MM.1S (cell line): ENCODE data around the gene PDZD11.
"Not testable (repeated sequence)": the region's sequence is repeated elsewhere in the genome, so short reads cannot be mapped to it uniquely, and the experiment has no call there.

ENCODE experiments used
- DNase-seq: peaks from one replicate; pipeline ENCODE4 v3.0.0-alpha.2; 2015
- H2AFZ ChIP-seq: fragments of 300-600 bp; sonication (generic); 2 replicates; pipeline ENCODE4 v1.6.0; 2016; ENCODE audit warnings: antibody characterized with exemption, low read length
- H3F3A ChIP-seq: fragments of 300-600 bp; sonication (generic); 2 replicates; pipeline ENCODE4 v1.6.1; 2016; ENCODE audit warnings: mild to moderate bottlenecking, antibody characterized with exemption, low read length, moderate library complexity, mixed read lengths; ENCODE audit not compliant: insufficient read depth
- H3K27ac ChIP-seq: fragments of 300-600 bp; sonication (generic); 2 replicates; pipeline ENCODE4 v1.5.1; 2016; ENCODE audit warnings: mild to moderate bottlenecking, low read length
- H3K27me3 ChIP-seq: fragments of 300-600 bp; sonication (generic); replicated peaks from 2 replicates; pipeline ENCODE4 v1.6.0; 2016; ENCODE audit warnings: low read length; ENCODE audit not compliant: insufficient read depth
- H3K36me3 ChIP-seq: fragments of 300-600 bp; sonication (generic); replicated peaks from 2 replicates; pipeline ENCODE4 v1.6.1; 2016; ENCODE audit warnings: mild to moderate bottlenecking, low read length, mixed read lengths; ENCODE audit not compliant: insufficient read depth
- H3K4me1 ChIP-seq: fragments of 300-600 bp; sonication (generic); 2 replicates; pipeline ENCODE4 v1.6.1; 2016; ENCODE audit warnings: low read length, mixed read lengths
- H3K4me2 ChIP-seq: fragments of 300-600 bp; sonication (generic); 2 replicates; pipeline ENCODE4 v1.6.0; 2016; ENCODE audit warnings: low read depth, low read length
- H3K4me3 ChIP-seq: fragments of 300-600 bp; sonication (generic); 2 replicates; pipeline ENCODE4 v1.5.1; 2016; ENCODE audit warnings: low read length, mixed read lengths
- H3K79me2 ChIP-seq: fragments of 300-600 bp; sonication (generic); 2 replicates; pipeline ENCODE4 v1.6.1; 2016; ENCODE audit warnings: mixed run types, low read length, mixed read lengths
- H3K9ac ChIP-seq: fragments of 300-600 bp; sonication (generic); 2 replicates; pipeline ENCODE4 v1.6.1; 2016; ENCODE audit warnings: low read length, mixed read lengths
- H3K9me2 ChIP-seq: fragments of 300-600 bp; sonication (generic); replicated peaks from 2 replicates; pipeline ENCODE4 v1.6.1; 2016; ENCODE audit warnings: mild to moderate bottlenecking, low read length, mixed read lengths; ENCODE audit not compliant: insufficient read depth
- H3K9me3 ChIP-seq: fragments of 300-600 bp; sonication (generic); replicated peaks from 2 replicates; pipeline ENCODE4 v1.6.1; 2016; ENCODE audit warnings: mild to moderate bottlenecking, low read length, mixed read lengths; ENCODE audit not compliant: insufficient read depth
- H4K20me1 ChIP-seq: fragments of 300-600 bp; sonication (generic); 2 replicates; pipeline ENCODE4 v1.6.1; 2016; ENCODE audit warnings: mild to moderate bottlenecking, low read length, moderate library complexity, mixed read lengths; ENCODE audit not compliant: insufficient read depth
- EZH2 ChIP-seq: fragments of 300-600 bp; sonication (generic); optimal IDR thresholded peaks from 2 replicates; pipeline ENCODE3; 2017; ENCODE audit warnings: low read depth, mild to moderate bottlenecking, antibody characterized with exemption, low read length, mixed read lengths
- EZH2phosphoT487 ChIP-seq: fragments of 300-600 bp; sonication (generic); IDR thresholded peaks from 2 replicates; pipeline ENCODE4 v1.6.1; 2018; ENCODE audit warnings: antibody characterized with exemption, low read length
- TF ChIP-seq, protein P1 (sequence below): fragments of 300-600 bp; sonication (generic); IDR thresholded peaks from 2 replicates; pipeline ENCODE4 v1.5.1; 2016; ENCODE audit warnings: antibody characterized with exemption, low read length, mixed read lengths

PDZD11 gene

DNA sequence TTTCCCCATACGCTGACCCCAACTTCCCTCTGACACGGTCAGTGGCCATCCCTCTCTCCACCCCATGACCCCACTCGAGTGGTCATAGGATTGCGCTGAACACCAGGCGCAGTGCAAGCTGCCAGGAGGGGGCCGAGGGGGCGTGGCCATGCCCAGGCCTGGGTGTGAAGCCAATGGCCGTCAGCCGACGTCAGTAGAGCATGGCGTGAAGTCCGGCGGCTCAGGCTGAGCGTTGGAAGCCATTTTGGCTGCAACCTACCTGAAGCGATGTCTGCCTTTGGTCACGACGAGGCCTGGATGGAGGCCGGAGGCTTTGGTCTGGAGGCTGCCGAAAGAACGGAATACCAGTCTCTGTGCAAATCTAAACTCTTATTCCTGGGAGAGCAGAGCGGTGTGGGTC, 7.8 kb downstream of the PDZD11 start, which contains the start of gene RAB41:
RAB41 (plus strand) TSS at position 222 of the 400 bp plus-strand sequence; CDS start at position 268, 46 bp downstream.
- no peaks in the 10 kb centered on the region for H3K9me3 ChIP-seq
- H3K27me3 ChIP-seq: no peaks in the 10 kb centered on the region
- H3K4me2 ChIP-seq: no peak within 1 kb of the TSS
- H2AFZ ChIP-seq: no peak within 1 kb of the TSS
- no peaks in the 10 kb centered on the region for H3K4me1 ChIP-seq
- no peaks in the 10 kb centered on the region for H3K36me3 ChIP-seq
- H3K9me2 ChIP-seq: no peaks in the 10 kb centered on the region
- no peaks in the 10 kb centered on the region for H3F3A ChIP-seq
- no peaks in the 10 kb centered on the region for H3K79me2 ChIP-seq
- H4K20me1 ChIP-seq: no peaks in the 10 kb centered on the region
- H3K4me3 ChIP-seq: no peak within 1 kb of the TSS
- TF ChIP-seq EZH2 (no peak), EZH2phosphoT487 (no peak)
- TF ChIP-seq, protein P1, sequence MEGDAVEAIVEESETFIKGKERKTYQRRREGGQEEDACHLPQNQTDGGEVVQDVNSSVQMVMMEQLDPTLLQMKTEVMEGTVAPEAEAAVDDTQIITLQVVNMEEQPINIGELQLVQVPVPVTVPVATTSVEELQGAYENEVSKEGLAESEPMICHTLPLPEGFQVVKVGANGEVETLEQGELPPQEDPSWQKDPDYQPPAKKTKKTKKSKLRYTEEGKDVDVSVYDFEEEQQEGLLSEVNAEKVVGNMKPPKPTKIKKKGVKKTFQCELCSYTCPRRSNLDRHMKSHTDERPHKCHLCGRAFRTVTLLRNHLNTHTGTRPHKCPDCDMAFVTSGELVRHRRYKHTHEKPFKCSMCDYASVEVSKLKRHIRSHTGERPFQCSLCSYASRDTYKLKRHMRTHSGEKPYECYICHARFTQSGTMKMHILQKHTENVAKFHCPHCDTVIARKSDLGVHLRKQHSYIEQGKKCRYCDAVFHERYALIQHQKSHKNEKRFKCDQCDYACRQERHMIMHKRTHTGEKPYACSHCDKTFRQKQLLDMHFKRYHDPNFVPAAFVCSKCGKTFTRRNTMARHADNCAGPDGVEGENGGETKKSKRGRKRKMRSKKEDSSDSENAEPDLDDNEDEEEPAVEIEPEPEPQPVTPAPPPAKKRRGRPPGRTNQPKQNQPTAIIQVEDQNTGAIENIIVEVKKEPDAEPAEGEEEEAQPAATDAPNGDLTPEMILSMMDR: no peak
- no peak within 1 kb of the TSS for H3K9ac ChIP-seq
- DNase-seq: no peak
- H3K27ac ChIP-seq: no peak within 1 kb of the TSS

DNA sequence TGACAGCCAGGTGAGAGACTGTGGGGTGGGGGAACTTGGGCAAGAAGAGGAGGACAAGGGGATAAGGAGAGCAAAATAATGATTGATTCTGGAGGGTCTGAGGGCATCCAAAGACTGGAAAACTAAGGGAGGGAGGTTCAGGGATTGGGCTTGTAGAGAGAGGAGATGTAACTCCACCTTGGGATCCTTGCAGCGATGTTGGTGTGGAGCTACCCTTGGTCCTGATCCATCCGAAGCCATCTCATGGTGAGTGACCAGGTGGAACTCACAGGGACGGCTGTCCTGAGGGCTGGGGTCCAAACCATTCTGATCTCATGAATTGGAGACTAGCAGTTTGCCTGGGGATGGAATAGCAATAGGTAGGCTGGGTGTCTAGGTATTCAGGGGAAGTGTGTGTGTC, 9.2 kb downstream of the PDZD11 start:
- Histone ChIP-seq H3K4me3 (no peak overlapping the region), H2AFZ (no peak overlapping the region), H3K27me3 (no peaks in the 10 kb centered on the region), H3F3A (no peaks in the 10 kb centered on the region), H3K4me2 (no peak overlapping the region), H3K27ac (no peak overlapping the region), H3K9ac (no peak overlapping the region), H3K9me3 (no peaks in the 10 kb centered on the region), H3K9me2 (no peaks in the 10 kb centered on the region), H3K79me2 (no peaks in the 10 kb centered on the region), H4K20me1 (no peaks in the 10 kb centered on the region), H3K36me3 (no peaks in the 10 kb centered on the region), H3K4me1 (no peaks in the 10 kb centered on the region)
- no peak for DNase-seq
- TF ChIP-seq EZH2phosphoT487 (no peak), EZH2 (no peak)
- TF ChIP-seq, protein P1: no peak

DNA sequence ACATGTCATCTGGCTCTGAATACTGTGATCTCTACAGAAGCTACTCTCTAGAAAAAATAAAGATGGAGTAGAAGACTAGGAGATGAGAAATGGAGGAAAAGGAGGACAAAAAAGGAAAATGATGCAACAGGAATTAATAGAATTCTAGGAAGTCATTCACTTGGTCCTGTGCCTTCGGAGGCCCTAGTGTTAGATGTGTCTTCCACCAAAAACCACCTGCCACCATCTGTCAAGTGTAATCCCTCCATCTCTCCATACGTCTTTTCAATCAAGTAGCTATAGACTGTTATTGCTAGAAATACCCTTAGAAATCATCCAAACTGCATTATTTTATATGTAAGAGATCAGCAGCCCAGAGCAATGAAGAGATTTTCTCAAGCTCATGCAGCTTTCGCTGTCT, 10.6 kb downstream of the PDZD11 start:
- no peak overlapping the region for H3K4me2 ChIP-seq
- H3K9ac ChIP-seq: no peak overlapping the region
- no peaks in the 10 kb centered on the region for H3K27me3 ChIP-seq
- H3K9me3 ChIP-seq: no peaks in the 10 kb centered on the region
- no peak overlapping the region for H3K4me3 ChIP-seq
- no peaks in the 10 kb centered on the region for H3K36me3 ChIP-seq
- no peaks in the 10 kb centered on the region for H4K20me1 ChIP-seq
- H2AFZ ChIP-seq: no peak overlapping the region
- H3K4me1 ChIP-seq: no peaks in the 10 kb centered on the region
- TF ChIP-seq, protein P1: no peak
- no peak for TF ChIP-seq EZH2phosphoT487
- H3K79me2 ChIP-seq: no peaks in the 10 kb centered on the region
- H3K9me2 ChIP-seq: no peaks in the 10 kb centered on the region
- no peak for DNase-seq
- no peaks in the 10 kb centered on the region for H3F3A ChIP-seq
- no peak overlapping the region for H3K27ac ChIP-seq

DNA sequence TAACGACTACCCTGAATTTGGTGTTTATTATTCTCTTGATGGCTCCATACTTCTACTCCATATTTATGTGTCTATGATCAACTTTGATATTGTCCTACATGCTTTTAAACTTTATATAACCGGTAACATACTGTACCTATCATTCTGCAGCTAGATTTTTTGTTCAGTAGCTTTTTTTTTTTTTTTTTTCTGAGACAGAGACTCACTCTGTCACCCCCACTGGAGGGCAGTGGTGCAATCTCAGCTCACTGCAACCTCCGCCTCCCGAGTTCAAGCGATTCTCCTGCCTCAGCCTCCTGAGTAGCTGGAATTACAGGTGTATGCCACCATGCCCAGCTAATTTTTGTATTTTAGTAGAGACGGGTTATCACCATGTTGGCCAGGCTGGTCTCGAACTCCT, 15.7 kb downstream of the PDZD11 start:
- not testable (repeated sequence) for H3K4me2 ChIP-seq, H2AFZ ChIP-seq, DNase-seq, H3K9me3 ChIP-seq, H3K27me3 ChIP-seq, H4K20me1 ChIP-seq, H3K36me3 ChIP-seq, H3K79me2 ChIP-seq, H3K4me1 ChIP-seq, H3K27ac ChIP-seq, H3F3A ChIP-seq, H3K9ac ChIP-seq, H3K4me3 ChIP-seq, H3K9me2 ChIP-seq
